Cardiac muscle cell (in vitro differentiated cells and primary cell): Measurements from ENCODE around the gene RDH13. TPM values are rescaled to one million over a fixed set of nuclear protein-coding genes. Genes with fewer than 3 reads are reported as not detected.

Experiments used
- DNase-seq, 2 donors: peaks; one replicate each; pipeline versions ENCODE4 v3.0.0 to v3.0.0-alpha.2; 2010 to 2017; ENCODE audit warnings: low read depth in 1 of 2, low spot score in 1 of 2
- H3K27ac ChIP-seq: fragments of 200-600 bp; sonication (generic); 2 replicates; pipeline ENCODE4 v1.5.1; 2016
- H3K27me3 ChIP-seq: fragments of 200-600 bp; sonication (generic); 2 replicates; pipeline ENCODE4 v1.6.0; 2016; ENCODE audit warnings: control low read depth
- H3K36me3 ChIP-seq: fragments of 200-600 bp; sonication (generic); 2 replicates; pipeline ENCODE4 v1.5.1; 2016; ENCODE audit warnings: control low read depth
- H3K4me1 ChIP-seq: fragments of 200-600 bp; sonication (generic); 2 replicates; pipeline ENCODE4 v1.8.1; 2017; ENCODE audit warnings: low read depth, mild to moderate bottlenecking, mixed run types
- H3K4me3 ChIP-seq: fragments of 200-600 bp; sonication (generic); 2 replicates; pipeline ENCODE4 v1.5.1; 2016; ENCODE audit warnings: mild to moderate bottlenecking
- H3K9me3 ChIP-seq: fragments of 200-600 bp; sonication (generic); 2 replicates; pipeline ENCODE4 v1.5.1; 2017; ENCODE audit warnings: low read depth, mild to moderate bottlenecking, control low read depth
- polyA plus RNA-seq: library from polyadenylated mRNA; unstranded; fragments of >200 nt; fragmentation: Nextera tagmentation; extraction: Ambion mirVana; gene quantifications from 2 replicates; pipeline ENCODE4 v1.2.1, GENCODE V29; 2016
- total RNA-seq: library from RNA; depleted of rRNA; stranded (reverse); fragments of >200 nt; gene quantifications from 2 replicates; pipeline ENCODE4 v1.2.3, GENCODE V29; 2016
- TF ChIP-seq, protein P1 (sequence below): IDR thresholded peaks from 2 replicates; pipeline ENCODE4 v1.5.1; 2012; ENCODE audit warnings: low read depth, mild to moderate bottlenecking, low read length

Gene RDH13
- total and polyA plus RNA-seq, 2 experiments from 2014 or later: 23.7 to 41.0 TPM

DNA sequence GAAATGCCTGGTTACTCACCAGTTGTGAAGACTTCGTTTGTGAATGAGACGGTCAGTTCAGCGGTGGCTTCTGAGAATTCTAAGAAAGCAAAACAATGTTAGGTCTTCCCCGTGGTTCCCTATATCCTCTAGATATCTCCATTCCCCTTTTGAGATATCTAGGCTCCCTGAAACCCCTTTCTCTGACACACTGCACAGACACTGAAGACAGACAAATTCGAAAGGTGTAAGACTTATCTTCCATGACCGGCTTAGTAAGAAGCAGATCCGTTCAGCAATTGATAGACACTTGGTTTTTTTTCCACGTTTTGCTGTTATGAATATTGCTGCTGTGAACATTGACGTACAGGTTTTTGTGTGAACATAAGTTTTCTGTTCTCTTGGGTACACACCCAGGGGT is 44.3 kb downstream of the RDH13 start:
- no peak overlapping the region for H3K4me3 ChIP-seq
- no peak overlapping the region for H3K27ac ChIP-seq
- no peaks in the 10 kb centered on the region for H3K4me1 ChIP-seq
- H3K27me3 ChIP-seq: no peaks in the 10 kb centered on the region
- DNase-seq: no peak
- no peaks in the 10 kb centered on the region for H3K36me3 ChIP-seq
- no peaks in the 10 kb centered on the region for H3K9me3 ChIP-seq
- TF ChIP-seq, protein P1, sequence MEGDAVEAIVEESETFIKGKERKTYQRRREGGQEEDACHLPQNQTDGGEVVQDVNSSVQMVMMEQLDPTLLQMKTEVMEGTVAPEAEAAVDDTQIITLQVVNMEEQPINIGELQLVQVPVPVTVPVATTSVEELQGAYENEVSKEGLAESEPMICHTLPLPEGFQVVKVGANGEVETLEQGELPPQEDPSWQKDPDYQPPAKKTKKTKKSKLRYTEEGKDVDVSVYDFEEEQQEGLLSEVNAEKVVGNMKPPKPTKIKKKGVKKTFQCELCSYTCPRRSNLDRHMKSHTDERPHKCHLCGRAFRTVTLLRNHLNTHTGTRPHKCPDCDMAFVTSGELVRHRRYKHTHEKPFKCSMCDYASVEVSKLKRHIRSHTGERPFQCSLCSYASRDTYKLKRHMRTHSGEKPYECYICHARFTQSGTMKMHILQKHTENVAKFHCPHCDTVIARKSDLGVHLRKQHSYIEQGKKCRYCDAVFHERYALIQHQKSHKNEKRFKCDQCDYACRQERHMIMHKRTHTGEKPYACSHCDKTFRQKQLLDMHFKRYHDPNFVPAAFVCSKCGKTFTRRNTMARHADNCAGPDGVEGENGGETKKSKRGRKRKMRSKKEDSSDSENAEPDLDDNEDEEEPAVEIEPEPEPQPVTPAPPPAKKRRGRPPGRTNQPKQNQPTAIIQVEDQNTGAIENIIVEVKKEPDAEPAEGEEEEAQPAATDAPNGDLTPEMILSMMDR: no peak

DNA sequence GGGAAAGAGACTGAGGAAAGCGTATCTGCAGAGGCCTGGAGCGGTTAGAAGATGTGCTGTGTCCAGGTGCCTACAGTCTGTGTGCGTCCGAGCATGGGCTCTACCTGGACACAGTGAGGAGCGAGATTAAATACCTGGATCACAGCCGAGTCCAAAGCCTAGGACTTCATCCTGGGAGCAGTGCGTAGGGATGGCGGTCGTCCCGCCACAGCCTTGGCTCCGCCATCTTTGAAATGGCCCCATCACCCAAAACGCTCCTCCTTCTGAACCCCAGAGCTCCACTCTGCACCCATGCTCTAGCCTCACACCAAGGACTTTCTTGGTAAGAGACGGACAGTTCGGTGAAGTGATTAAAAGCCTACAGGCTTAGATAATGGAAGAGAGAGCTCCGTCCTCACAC is 44.7 kb downstream of the RDH13 start:
- H3K4me1 ChIP-seq: no peaks in the 10 kb centered on the region
- no peak overlapping the region for H3K27ac ChIP-seq
- no peaks in the 10 kb centered on the region for H3K27me3 ChIP-seq
- no peaks in the 10 kb centered on the region for H3K36me3 ChIP-seq
- TF ChIP-seq, protein P1: no peak
- DNase-seq: no peak
- no peaks in the 10 kb centered on the region for H3K9me3 ChIP-seq
- no peak overlapping the region for H3K4me3 ChIP-seq

DNA sequence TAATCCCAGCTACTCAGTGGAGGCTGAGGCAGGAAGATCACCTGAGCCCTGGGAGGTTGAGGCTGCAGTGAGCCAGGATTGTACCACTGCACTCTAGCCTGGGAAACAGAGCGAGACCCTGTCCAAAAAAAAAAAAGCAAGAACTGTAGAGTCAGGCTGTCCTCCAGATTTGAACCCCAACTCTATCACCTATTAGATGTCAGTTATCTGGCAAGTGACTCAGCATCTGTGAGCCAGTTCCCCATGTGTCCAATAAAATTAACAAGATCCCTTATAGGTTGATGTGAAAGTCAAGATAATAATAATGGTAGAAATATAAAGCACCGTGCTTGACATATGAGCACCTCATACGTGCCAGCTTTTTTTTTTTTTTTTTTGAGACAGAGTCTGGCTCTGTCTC is 46.9 kb downstream of the RDH13 start:
- Histone ChIP-seq H3K27ac (no peak overlapping the region), H3K4me3 (no peak overlapping the region), H3K36me3 (no peaks in the 10 kb centered on the region), H3K27me3 (no peaks in the 10 kb centered on the region), H3K9me3 (no peaks in the 10 kb centered on the region), H3K4me1 (no peaks in the 10 kb centered on the region)
- TF ChIP-seq, protein P1: no peak
- no peak for DNase-seq

DNA sequence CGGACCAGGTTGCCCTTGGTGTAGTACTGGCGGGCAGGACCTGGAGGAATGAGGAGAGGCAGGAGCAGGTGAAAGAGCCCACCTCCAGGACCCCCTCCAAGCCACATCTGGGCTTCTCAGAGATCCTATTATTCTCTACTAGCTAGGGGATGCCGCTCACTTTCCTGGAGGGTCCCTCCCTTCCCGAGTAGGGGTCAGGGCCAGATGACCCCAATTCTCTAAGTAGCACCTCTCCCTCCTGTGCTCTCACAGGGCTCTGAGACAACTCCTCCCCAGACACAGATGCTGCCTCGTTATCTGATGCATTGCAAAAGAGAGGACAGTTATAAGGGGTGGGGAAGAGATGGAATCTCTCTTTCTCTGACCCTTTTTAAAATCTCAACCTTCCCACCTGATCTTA is 47.8 kb downstream of the RDH13 start:
- Histone ChIP-seq H3K27me3 (no peaks in the 10 kb centered on the region), H3K36me3 (no peaks in the 10 kb centered on the region), H3K4me1 (no peaks in the 10 kb centered on the region), H3K4me3 (no peak overlapping the region), H3K9me3 (no peaks in the 10 kb centered on the region), H3K27ac (no peak overlapping the region)
- TF ChIP-seq, protein P1: no peak
- DNase-seq: no peak

DNA sequence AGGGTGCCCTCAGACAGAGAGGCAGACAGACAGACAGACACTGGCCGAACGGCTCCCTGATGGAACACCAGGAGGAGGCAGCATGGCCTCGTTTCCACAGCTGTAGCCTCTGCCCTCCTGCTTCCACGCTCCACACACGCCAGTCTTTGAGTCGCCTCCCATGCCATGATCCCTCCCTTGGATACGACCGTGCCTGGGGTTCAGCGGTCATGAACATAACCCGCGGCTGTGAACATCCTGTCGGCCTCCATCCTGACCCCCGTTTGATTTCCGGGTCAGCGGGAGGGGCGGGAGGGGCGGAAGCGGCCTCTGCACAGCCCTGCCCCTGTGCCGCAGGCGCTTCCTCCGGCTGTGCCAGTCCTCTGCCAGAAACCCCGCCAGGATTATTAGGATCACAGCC is 48.2 kb downstream of the RDH13 start:
- Histone ChIP-seq H3K27me3 (no peaks in the 10 kb centered on the region), H3K27ac (no peak overlapping the region), H3K4me3 (no peak overlapping the region), H3K4me1 (no peaks in the 10 kb centered on the region), H3K36me3 (no peaks in the 10 kb centered on the region), H3K9me3 (no peaks in the 10 kb centered on the region)
- TF ChIP-seq, protein P1: no peak
- no peak for DNase-seq

DNA sequence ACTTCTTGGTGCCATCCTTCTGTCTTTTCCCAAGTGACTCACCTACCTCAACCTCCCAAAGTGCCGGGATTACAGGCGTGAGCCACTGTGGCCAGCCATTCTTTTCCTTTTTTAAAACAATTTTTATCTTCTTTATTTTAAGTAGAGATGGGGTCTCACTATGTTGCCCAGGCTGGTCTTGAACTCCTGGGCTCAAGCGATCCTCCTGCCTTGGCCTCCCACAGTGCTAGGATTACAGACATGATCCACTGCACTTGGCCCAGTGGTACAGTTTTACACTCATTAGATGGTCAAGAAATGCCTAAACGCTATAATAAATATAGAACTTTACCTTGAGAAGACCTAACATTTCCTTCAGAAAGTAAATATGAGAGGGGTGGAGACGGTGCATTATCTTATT is 49.4 kb downstream of the RDH13 start:
- no peak for DNase-seq
- H3K36me3 ChIP-seq: no peaks in the 10 kb centered on the region
- no peak overlapping the region for H3K4me3 ChIP-seq
- H3K4me1 ChIP-seq: no peaks in the 10 kb centered on the region
- H3K9me3 ChIP-seq: no peaks in the 10 kb centered on the region
- H3K27me3 ChIP-seq: no peaks in the 10 kb centered on the region
- TF ChIP-seq, protein P1: no peak
- no peak overlapping the region for H3K27ac ChIP-seq
